MM.1S (cell line): ENCODE results near the gene CRYZL1.

Experiments
- CTCF ChIP-seq: fragments of 300-600 bp; sonication (generic); IDR thresholded peaks from 2 replicates; pipeline ENCODE4 v1.5.1; 2016; ENCODE audit warnings: antibody characterized with exemption, low read length, mixed read lengths
- EZH2 ChIP-seq: fragments of 300-600 bp; sonication (generic); optimal IDR thresholded peaks from 2 replicates; pipeline ENCODE3; 2017; ENCODE audit warnings: low read depth, mild to moderate bottlenecking, antibody characterized with exemption, low read length, mixed read lengths
- EZH2phosphoT487 ChIP-seq: fragments of 300-600 bp; sonication (generic); IDR thresholded peaks from 2 replicates; pipeline ENCODE4 v1.6.1; 2018; ENCODE audit warnings: antibody characterized with exemption, low read length

- no peak for TF ChIP-seq CTCF
- no peak for TF ChIP-seq EZH2
- TF ChIP-seq EZH2phosphoT487: no peak
Measured at GRCh38 chr21:33543505-33544129, 97.9 kb downstream of the CRYZL1 start.
